ENCODE data around the gene MAP4K1.

The MAP4K1 gene

GRCh38 chr19:38657633-38658222 lies 40.0 kb upstream of the MAP4K1 start:
- 0 out of 2 replicates have a peak, but pooled peaks cover 10% of the 10 kb centered on the region for H4K20me1 ChIP-seq (ENCODE audit: insufficient read depth)
- H2AFZ ChIP-seq (ENCODE audit: low read depth), result no peak overlapping the region
- peaks cover 95% of the 10 kb centered on the region for H3K79me2 ChIP-seq (ENCODE audit: insufficient read depth, low read depth)
- no peaks in the 10 kb centered on the region; the same call in 1 of the 2 replicates for H3K36me3 ChIP-seq (ENCODE audit: insufficient read depth)
- H3K4me3 ChIP-seq (IDR thresholded peaks at IDR 0.05; ENCODE audit: insufficient read depth, low read depth, low read length), result no peak overlapping the region
- H3K4me1 ChIP-seq (ENCODE audit: low read depth, poor library complexity, severe bottlenecking), result peaks cover 41% of the 10 kb centered on the region
- no peak overlapping the region for H3K9ac ChIP-seq
- H3K27ac ChIP-seq, result no peak overlapping the region
- no peak for TF ChIP-seq CTCF (conservative IDR thresholded peaks at IDR 0.05; ENCODE audit: low read depth, low read length)
- H3K4me2 ChIP-seq, result no peak overlapping the region
- no peaks in the 10 kb centered on the region for H3K27me3 ChIP-seq (ENCODE audit: insufficient read depth, low read depth)

DNA sequence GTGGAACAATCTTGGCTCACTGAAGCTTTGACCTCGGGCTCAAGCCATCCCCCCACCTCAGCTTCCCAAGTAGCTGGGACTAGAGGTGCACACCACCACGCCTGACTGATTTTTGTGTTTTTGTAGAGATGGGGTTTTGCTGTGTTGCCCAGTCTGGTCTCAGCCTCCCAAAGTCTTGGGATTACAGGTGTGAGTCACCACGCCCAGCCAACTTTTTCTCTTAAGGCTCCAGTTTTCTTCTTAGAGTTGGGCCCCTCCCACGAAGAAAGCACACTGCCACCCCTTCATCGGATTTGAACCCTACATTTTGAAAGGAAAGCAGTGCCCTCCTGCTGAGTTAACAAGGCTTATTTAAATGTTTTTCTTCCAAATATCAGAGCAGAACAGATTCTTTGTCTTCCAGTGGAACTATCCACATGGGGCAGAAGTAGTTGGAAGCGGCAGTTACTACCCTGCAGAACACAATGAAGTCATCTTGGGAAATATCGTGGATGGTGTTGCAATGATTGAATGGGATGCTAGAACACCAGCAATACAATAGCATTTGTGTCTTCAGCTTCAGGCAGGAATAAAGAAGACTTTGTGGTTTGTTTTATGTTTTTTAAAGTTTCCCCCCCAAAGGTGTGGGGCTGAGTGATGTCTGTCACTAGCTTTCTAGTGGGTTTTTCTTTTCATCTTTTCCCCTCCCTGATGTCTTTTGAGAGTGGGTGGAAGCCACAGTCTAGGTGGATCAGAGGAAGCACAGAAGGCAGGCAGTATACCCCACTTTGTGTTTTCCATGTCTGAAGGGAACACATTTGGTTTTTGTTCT lies 38.6 kb upstream of the MAP4K1 start:
- Histone ChIP-seq H3K36me3 (ENCODE audit: insufficient read depth) (no peaks in the 10 kb centered on the region; the same call in 1 of the 2 replicates), H3K4me2 (peak overlapping the region; percentile 10; the same call in 1 of the 2 replicates), H3K9ac (no peak overlapping the region), H3K4me3 (IDR thresholded peaks at IDR 0.05; ENCODE audit: insufficient read depth, low read depth, low read length) (no peak overlapping the region), H4K20me1 (ENCODE audit: insufficient read depth) (0 out of 2 replicates have a peak, but pooled peaks cover 10% of the 10 kb centered on the region), H3K79me2 (ENCODE audit: insufficient read depth, low read depth) (peaks cover 95% of the 10 kb centered on the region), H3K27me3 (ENCODE audit: insufficient read depth, low read depth) (no peaks in the 10 kb centered on the region), H3K4me1 (ENCODE audit: low read depth, poor library complexity, severe bottlenecking) (peaks cover 45% of the 10 kb centered on the region), H3K27ac (no peak overlapping the region), H2AFZ (ENCODE audit: low read depth) (no peak overlapping the region)
- TF ChIP-seq CTCF (conservative IDR thresholded peaks at IDR 0.05; ENCODE audit: low read depth, low read length), result no peak

- TF ChIP-seq CTCF (conservative IDR thresholded peaks at IDR 0.05; ENCODE audit: low read depth, low read length), result no peak
- H4K20me1 ChIP-seq (ENCODE audit: insufficient read depth), result 0 out of 2 replicates have a peak, but pooled peaks cover 11% of the 10 kb centered on the region
- H3K79me2 ChIP-seq (ENCODE audit: insufficient read depth, low read depth), result peaks cover 97% of the 10 kb centered on the region
- no peaks in the 10 kb centered on the region for H3K27me3 ChIP-seq (ENCODE audit: insufficient read depth, low read depth)
- H3K4me2 ChIP-seq, result peak overlapping the region; percentile 49
- H3K36me3 ChIP-seq (ENCODE audit: insufficient read depth), result no peaks in the 10 kb centered on the region; the same call in 1 of the 2 replicates
- H3K4me1 ChIP-seq (ENCODE audit: low read depth, poor library complexity, severe bottlenecking), result peaks cover 56% of the 10 kb centered on the region
- H3K4me3 ChIP-seq (IDR thresholded peaks at IDR 0.05; ENCODE audit: insufficient read depth, low read depth, low read length), result no peak overlapping the region
- no peak overlapping the region for H3K9ac ChIP-seq
- no peak overlapping the region for H2AFZ ChIP-seq (ENCODE audit: low read depth)
- peak overlapping the region; percentile 20; the same call in 1 of the 2 replicates for H3K27ac ChIP-seq
Measured at GRCh38 chr19:38655148-38655824, 37.5 kb upstream of the MAP4K1 start.

- no peak overlapping the region for H3K9ac ChIP-seq
- H3K36me3 ChIP-seq (ENCODE audit: insufficient read depth), result no peaks in the 10 kb centered on the region; the same call in 1 of the 2 replicates
- H3K4me2 ChIP-seq, result peak overlapping the region; percentile 49; the same call in 1 of the 2 replicates
- no peak for TF ChIP-seq CTCF (conservative IDR thresholded peaks at IDR 0.05; ENCODE audit: low read depth, low read length)
- H3K4me3 ChIP-seq (IDR thresholded peaks at IDR 0.05; ENCODE audit: insufficient read depth, low read depth, low read length), result no peak overlapping the region
- H2AFZ ChIP-seq (ENCODE audit: low read depth), result no peak overlapping the region
- peak overlapping the region; percentile 20; the same call in 1 of the 2 replicates for H3K27ac ChIP-seq
- H4K20me1 ChIP-seq (ENCODE audit: insufficient read depth), result 0 out of 2 replicates have a peak, but pooled peaks cover 13% of the 10 kb centered on the region
- H3K4me1 ChIP-seq (ENCODE audit: low read depth, poor library complexity, severe bottlenecking), result peaks cover 62% of the 10 kb centered on the region
- no peaks in the 10 kb centered on the region for H3K27me3 ChIP-seq (ENCODE audit: insufficient read depth, low read depth)
- peaks cover 97% of the 10 kb centered on the region for H3K79me2 ChIP-seq (ENCODE audit: insufficient read depth, low read depth)
Measured at GRCh38 chr19:38654628-38655055, 36.9 kb upstream of the MAP4K1 start.
